Body of pancreas (tissue), 4 donors: ENCODE results near the gene GATA3. TPM values are rescaled to one million over a fixed set of nuclear protein-coding genes. Genes with fewer than 3 reads are reported as not detected.

Experiments
- ATAC-seq: fragments of 150-250 bp; one replicate; pipeline ENCODE4 v1.9.1; 2016
- DNase-seq, 4 donors: peaks; one replicate each; pipeline ENCODE4 v3.0.0-alpha.2; 2019
- H3K27ac ChIP-seq, 4 donors: fragments of 200-600 bp; sonication (generic); 1 replicate in 3 of 4; 2 replicates in 1 of 4; pipeline versions ENCODE4 v1.5.1 to v1.6.1; 2016 to 2019; ENCODE audit warnings: mild to moderate bottlenecking in 1 of 4, mixed read lengths in 1 of 4, moderate library complexity in 1 of 4
- H3K27me3 ChIP-seq, 2 donors: fragments of 200-600 bp; sonication (generic); one replicate each; pipeline ENCODE4 v1.6.0; 2016; ENCODE audit warnings: mild to moderate bottlenecking in 1 of 2
- H3K36me3 ChIP-seq, 2 donors: fragments of 200-600 bp; sonication (generic); replicated peaks in 1 of 2; 2 replicates each; pipeline ENCODE4 v1.5.1; 2016; ENCODE audit warnings: low read depth in 2 of 2; ENCODE audit not compliant: insufficient read depth in 1 of 2
- H3K4me1 ChIP-seq: fragments of 200-600 bp; sonication (generic); one replicate; pipeline ENCODE4 v1.6.0; 2016
- H3K4me3 ChIP-seq, 2 donors: fragments of 200-600 bp; sonication (generic); 1 replicate in 1 of 2; 2 replicates in 1 of 2; pipeline ENCODE4 v1.5.1; 2016 to 2019
- H3K9me3 ChIP-seq, 3 donors: fragments of 200-600 bp; sonication (generic); 1 replicate in 2 of 3; 2 replicates in 1 of 3; pipeline ENCODE4 v1.5.1; 2016
- POLR2A ChIP-seq, 3 donors: fragments of 450-650 bp; IDR thresholded peaks; one replicate each; pipeline ENCODE4 v1.6.1; 2016; ENCODE audit warnings: antibody characterized with exemption in 3 of 3, mild to moderate bottlenecking in 2 of 3
- WGBS, 2 donors: methylation state at CpG; one replicate each; pipeline ENCODE4 v1.1.5; 2017; 5-methylcytosine and 5-hydroxymethylcytosine counted together
- intact Hi-C: fragments of 100-400 bp; cut with DNase I; formaldehyde crosslinking; loops from one replicate; pipeline ENCODE4 v1.15.1; 2023
- total RNA-seq, 2 donors: library from RNA; depleted of rRNA; stranded (reverse); fragments of >200 nt; gene quantifications; one replicate each; pipeline ENCODE4 v1.1.0, GENCODE V29; 2016
- TF ChIP-seq, protein P1 (sequence below), 7 experiments: fragments of 450-650 bp in 4 of 7; fragments of 200-600 bp in 3 of 7; sonication (generic) in 3 of 7; IDR thresholded peaks; one replicate each; pipeline ENCODE4 v1.5.1; 2016 to 2019; ENCODE audit warnings: antibody characterized with exemption in 7 of 7

Gene GATA3
- total RNA-seq, 2 donors from 2014 or later: 0.26 to 0.66 TPM

GRCh38 chr10:8122611-8123369 lies 68.3 kb downstream of the GATA3 start:
- Histone ChIP-seq H3K4me3 (no peak overlapping the region), H3K4me1 (no peaks in the 10 kb centered on the region), H3K36me3 (no peaks in the 10 kb centered on the region), H3K27me3 (no peaks in the 10 kb centered on the region), H3K27ac (no peak overlapping the region), H3K9me3 (no peaks in the 10 kb centered on the region)
- ATAC-seq: no peak
- DNase-seq: no peak
- 66 to 77% methylated on average over 7 of the region's 7 CpGs for WGBS, 2 donors
- TF ChIP-seq POLR2A (IDR thresholded peaks at IDR 0.05): no peak
- TF ChIP-seq, protein P1, sequence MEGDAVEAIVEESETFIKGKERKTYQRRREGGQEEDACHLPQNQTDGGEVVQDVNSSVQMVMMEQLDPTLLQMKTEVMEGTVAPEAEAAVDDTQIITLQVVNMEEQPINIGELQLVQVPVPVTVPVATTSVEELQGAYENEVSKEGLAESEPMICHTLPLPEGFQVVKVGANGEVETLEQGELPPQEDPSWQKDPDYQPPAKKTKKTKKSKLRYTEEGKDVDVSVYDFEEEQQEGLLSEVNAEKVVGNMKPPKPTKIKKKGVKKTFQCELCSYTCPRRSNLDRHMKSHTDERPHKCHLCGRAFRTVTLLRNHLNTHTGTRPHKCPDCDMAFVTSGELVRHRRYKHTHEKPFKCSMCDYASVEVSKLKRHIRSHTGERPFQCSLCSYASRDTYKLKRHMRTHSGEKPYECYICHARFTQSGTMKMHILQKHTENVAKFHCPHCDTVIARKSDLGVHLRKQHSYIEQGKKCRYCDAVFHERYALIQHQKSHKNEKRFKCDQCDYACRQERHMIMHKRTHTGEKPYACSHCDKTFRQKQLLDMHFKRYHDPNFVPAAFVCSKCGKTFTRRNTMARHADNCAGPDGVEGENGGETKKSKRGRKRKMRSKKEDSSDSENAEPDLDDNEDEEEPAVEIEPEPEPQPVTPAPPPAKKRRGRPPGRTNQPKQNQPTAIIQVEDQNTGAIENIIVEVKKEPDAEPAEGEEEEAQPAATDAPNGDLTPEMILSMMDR (IDR thresholded peaks at IDR 0.05): no peak
- intact Hi-C loops: no loop called here

GRCh38 chr10:8124436-8124835 lies 69.9 kb downstream of the GATA3 start:
- intact Hi-C loops: no loop called here
- WGBS, 2 donors: 78 to 82% methylated on average over 2 of the region's 2 CpGs
- H3K36me3 ChIP-seq: no peaks in the 10 kb centered on the region
- H3K9me3 ChIP-seq: no peaks in the 10 kb centered on the region
- no peaks in the 10 kb centered on the region for H3K4me1 ChIP-seq
- no peak for ATAC-seq
- H3K27me3 ChIP-seq: no peaks in the 10 kb centered on the region
- no peak for DNase-seq
- TF ChIP-seq, protein P1 (IDR thresholded peaks at IDR 0.05): no peak
- no peak for TF ChIP-seq POLR2A (IDR thresholded peaks at IDR 0.05)
- no peak overlapping the region for H3K27ac ChIP-seq
- H3K4me3 ChIP-seq: no peak overlapping the region

Other genes with a start within 250 kb of the GATA3 start
- 10 to 100 TPM in 1 of 2 donors, 1 to 10 TPM in 1; 6.0 to 12.9 TPM for gene TAF3, start 236.2 kb upstream of the GATA3 start, total RNA-seq